ENCODE results near the gene MVP.

DNA sequence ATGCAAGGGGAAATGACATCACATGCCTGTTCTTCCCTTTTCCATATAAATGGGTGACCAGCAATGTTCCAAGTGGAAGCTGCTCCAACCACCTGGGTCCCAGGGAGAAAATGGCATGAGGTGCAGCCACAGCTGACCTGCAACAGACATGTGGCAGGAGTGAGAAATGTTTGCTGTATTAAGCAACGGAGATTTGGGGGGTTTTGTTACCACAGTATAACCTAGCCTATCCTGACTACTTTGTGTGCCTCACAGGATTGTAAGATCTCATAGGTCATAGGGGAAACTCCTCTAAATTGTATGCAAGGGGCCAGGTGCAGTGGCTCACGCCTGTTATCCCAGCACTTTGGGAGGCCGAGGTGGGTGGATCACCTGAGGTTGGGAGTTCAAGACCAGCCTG, 30.7 kb downstream of the MVP start:
- no peak for TF ChIP-seq POLR2A (IDR thresholded peaks at IDR 0.05)
- TF ChIP-seq, protein P1, sequence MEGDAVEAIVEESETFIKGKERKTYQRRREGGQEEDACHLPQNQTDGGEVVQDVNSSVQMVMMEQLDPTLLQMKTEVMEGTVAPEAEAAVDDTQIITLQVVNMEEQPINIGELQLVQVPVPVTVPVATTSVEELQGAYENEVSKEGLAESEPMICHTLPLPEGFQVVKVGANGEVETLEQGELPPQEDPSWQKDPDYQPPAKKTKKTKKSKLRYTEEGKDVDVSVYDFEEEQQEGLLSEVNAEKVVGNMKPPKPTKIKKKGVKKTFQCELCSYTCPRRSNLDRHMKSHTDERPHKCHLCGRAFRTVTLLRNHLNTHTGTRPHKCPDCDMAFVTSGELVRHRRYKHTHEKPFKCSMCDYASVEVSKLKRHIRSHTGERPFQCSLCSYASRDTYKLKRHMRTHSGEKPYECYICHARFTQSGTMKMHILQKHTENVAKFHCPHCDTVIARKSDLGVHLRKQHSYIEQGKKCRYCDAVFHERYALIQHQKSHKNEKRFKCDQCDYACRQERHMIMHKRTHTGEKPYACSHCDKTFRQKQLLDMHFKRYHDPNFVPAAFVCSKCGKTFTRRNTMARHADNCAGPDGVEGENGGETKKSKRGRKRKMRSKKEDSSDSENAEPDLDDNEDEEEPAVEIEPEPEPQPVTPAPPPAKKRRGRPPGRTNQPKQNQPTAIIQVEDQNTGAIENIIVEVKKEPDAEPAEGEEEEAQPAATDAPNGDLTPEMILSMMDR (IDR thresholded peaks at IDR 0.05): no peak
